PC-3 (cell line): ENCODE measurements around the gene CCDC187.

ENCODE experiments used
- CTCF ChIP-seq: fragments of 300-600 bp; sonication (generic); conservative IDR thresholded peaks from 2 replicates; pipeline ENCODE4 v1.5.1; 2017; ENCODE audit warnings: antibody characterized with exemption, low read depth, mild to moderate bottlenecking, low read length
- EZH2 ChIP-seq: fragments of 300-600 bp; sonication (generic); IDR thresholded peaks from one replicate; pipeline ENCODE4 v1.6.1; 2017; ENCODE audit warnings: antibody characterized with exemption, mild to moderate bottlenecking, low read length; ENCODE audit not compliant: unreplicated experiment

GRCh38 chr9:136299541-136299940 is 4.4 kb downstream of the CCDC187 start:
- TF ChIP-seq CTCF (no peak), EZH2 (no peak)
